Measurements from ENCODE around the gene ACO2. TPM values are rescaled to one million over a fixed set of nuclear protein-coding genes. Genes with fewer than 3 reads are reported as not detected.

Gene ACO2
- total RNA-seq, 2 experiments from 2014 or later, result 61.5 to 107 TPM

DNA sequence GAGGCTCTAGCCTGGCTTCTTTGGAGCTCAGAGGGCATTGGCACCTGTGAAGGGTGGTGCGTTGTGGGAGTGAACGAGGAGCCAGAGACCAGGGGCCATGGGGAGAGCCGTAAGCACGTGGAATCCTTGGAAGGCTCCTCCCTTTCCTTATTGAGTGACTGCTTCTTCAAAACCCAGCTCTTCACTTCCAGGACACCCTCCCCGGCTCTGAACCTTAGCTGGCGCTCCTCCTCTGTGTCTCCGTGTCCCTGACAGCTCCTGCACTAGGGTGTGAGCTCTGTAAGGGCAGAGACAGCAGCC lies 49.1 kb downstream of the ACO2 start:
- H3K9me3 ChIP-seq (ENCODE audit: low read length), result no peaks in the 10 kb centered on the region
- no peaks in the 10 kb centered on the region for H3K4me1 ChIP-seq (ENCODE audit: insufficient read depth, low read length, poor library complexity, severe bottlenecking)
- peak; percentile 47; the same call in 1 of the 2 replicates for TF ChIP-seq CTCF (conservative IDR thresholded peaks at IDR 0.05; ENCODE audit: low read length)
- no peak for TF ChIP-seq EZH2phosphoT487 (IDR thresholded peaks at IDR 0.05; ENCODE audit: borderline replicate concordance, low read depth, low read length)
- no peak for DNase-seq (ENCODE audit: low spot score)
- H3K4me2 ChIP-seq (ENCODE audit: low read length), result no peak overlapping the region
- POLR2A ChIA-PET, result no interaction called here
- no peak overlapping the region for H2AFZ ChIP-seq (ENCODE audit: low read length)
- intact Hi-C loops (cut with micrococcal nuclease; ENCODE audit: unreplicated experiment), result no loop called here
- CTCF ChIA-PET (ENCODE audit: unreplicated experiment), result interaction anchor here (0.8 kb wide), 1 partner anchor 114 kb away, joined by 5 read pairs; no protein-coding TSS in a partner anchor
- H3K36me3 ChIP-seq (ENCODE audit: insufficient read depth, low read length), result peaks cover 88% of the 10 kb centered on the region
- BruUV-seq (replicated peaks), result no TSS peak
- no peaks in the 10 kb centered on the region for H3K9me2 ChIP-seq (ENCODE audit: insufficient read depth, low read length)
- H3K79me2 ChIP-seq (ENCODE audit: insufficient read depth, low read depth, low read length), result no peaks in the 10 kb centered on the region
- H4K20me1 ChIP-seq (ENCODE audit: insufficient read depth, low read length), result no peaks in the 10 kb centered on the region
- no peak overlapping the region for H3K27ac ChIP-seq (ENCODE audit: low read depth, low read length, poor library complexity, severe bottlenecking)
- no peak overlapping the region for H3K4me3 ChIP-seq (ENCODE audit: low read depth, low read length, poor library complexity, severe bottlenecking)

DNA sequence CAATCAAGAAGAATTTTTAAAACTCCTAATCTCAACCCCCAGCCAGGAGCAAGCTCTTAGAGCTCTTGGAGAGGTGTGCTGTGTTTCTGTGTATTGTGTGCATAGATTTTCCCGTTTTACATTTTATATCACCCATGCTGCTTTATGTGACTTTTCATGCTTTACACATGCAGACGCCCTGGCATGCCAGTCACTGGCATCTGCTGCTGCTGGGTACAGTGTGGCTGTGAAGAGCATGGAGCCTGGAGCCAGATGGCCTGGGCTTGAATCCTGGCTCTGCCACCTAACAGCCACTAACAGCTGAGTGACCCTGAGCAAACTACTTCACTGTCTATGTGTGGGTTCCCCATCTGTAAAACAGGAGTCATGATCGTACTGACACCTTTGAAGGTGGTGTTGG lies 52.2 kb downstream of the ACO2 start:
- POLR2A ChIA-PET, result no interaction called here
- intact Hi-C loops (cut with micrococcal nuclease; ENCODE audit: unreplicated experiment), result no loop called here
- DNase-seq (ENCODE audit: low spot score), result no peak
- H3K4me2 ChIP-seq (ENCODE audit: low read length), result no peak overlapping the region
- BruUV-seq (replicated peaks), result TSS peak; percentile 16
- H3K79me2 ChIP-seq (ENCODE audit: insufficient read depth, low read depth, low read length), result no peaks in the 10 kb centered on the region
- CTCF ChIA-PET (ENCODE audit: unreplicated experiment), result no interaction called here
- no peak for TF ChIP-seq EZH2phosphoT487 (IDR thresholded peaks at IDR 0.05; ENCODE audit: borderline replicate concordance, low read depth, low read length)
- H3K4me1 ChIP-seq (ENCODE audit: insufficient read depth, low read length, poor library complexity, severe bottlenecking), result no peaks in the 10 kb centered on the region
- H2AFZ ChIP-seq (ENCODE audit: low read length), result no peak overlapping the region
- no peaks in the 10 kb centered on the region for H3K9me3 ChIP-seq (ENCODE audit: low read length)
- peaks cover 88% of the 10 kb centered on the region for H3K36me3 ChIP-seq (ENCODE audit: insufficient read depth, low read length)
- H4K20me1 ChIP-seq (ENCODE audit: insufficient read depth, low read length), result no peaks in the 10 kb centered on the region
- no peaks in the 10 kb centered on the region for H3K9me2 ChIP-seq (ENCODE audit: insufficient read depth, low read length)
- no peak overlapping the region for H3K27ac ChIP-seq (ENCODE audit: low read depth, low read length, poor library complexity, severe bottlenecking)
- H3K4me3 ChIP-seq (ENCODE audit: low read depth, low read length, poor library complexity, severe bottlenecking), result no peak overlapping the region

DNA sequence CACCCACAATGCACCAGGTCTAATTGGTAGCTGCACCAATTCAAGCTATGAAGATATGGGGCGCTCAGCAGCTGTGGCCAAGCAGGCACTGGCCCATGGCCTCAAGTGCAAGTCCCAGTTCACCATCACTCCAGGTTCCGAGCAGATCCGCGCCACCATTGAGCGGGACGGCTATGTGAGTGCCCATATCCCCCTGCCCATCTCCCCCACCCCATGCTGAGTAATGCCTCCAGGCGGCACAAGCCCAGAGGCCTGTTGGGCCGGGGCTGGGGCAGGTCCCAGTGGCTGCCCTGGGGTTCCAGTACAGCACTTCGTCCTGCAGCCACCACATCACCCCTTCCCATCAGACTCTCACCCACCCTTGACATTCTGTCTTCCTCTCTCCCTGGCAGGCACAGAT lies 53.9 kb downstream of the ACO2 start:
- no peaks in the 10 kb centered on the region for H3K4me1 ChIP-seq (ENCODE audit: insufficient read depth, low read length, poor library complexity, severe bottlenecking)
- BruUV-seq (replicated peaks), result no TSS peak
- no peaks in the 10 kb centered on the region for H3K9me2 ChIP-seq (ENCODE audit: insufficient read depth, low read length)
- peaks cover 88% of the 10 kb centered on the region for H3K36me3 ChIP-seq (ENCODE audit: insufficient read depth, low read length)
- no peak for TF ChIP-seq EZH2phosphoT487 (IDR thresholded peaks at IDR 0.05; ENCODE audit: borderline replicate concordance, low read depth, low read length)
- TF ChIP-seq CTCF (conservative IDR thresholded peaks at IDR 0.05; ENCODE audit: low read length), result no peak
- CTCF ChIA-PET (ENCODE audit: unreplicated experiment), result no interaction called here
- DNase-seq (ENCODE audit: low spot score), result no peak
- H2AFZ ChIP-seq (ENCODE audit: low read length), result no peak overlapping the region
- POLR2A ChIA-PET, result no interaction called here
- no peak overlapping the region for H3K4me3 ChIP-seq (ENCODE audit: low read depth, low read length, poor library complexity, severe bottlenecking)
- intact Hi-C loops (cut with micrococcal nuclease; ENCODE audit: unreplicated experiment), result no loop called here
- no peak overlapping the region for H3K27ac ChIP-seq (ENCODE audit: low read depth, low read length, poor library complexity, severe bottlenecking)
- no peaks in the 10 kb centered on the region for H3K9me3 ChIP-seq (ENCODE audit: low read length)
- no peaks in the 10 kb centered on the region for H4K20me1 ChIP-seq (ENCODE audit: insufficient read depth, low read length)
- H3K4me2 ChIP-seq (ENCODE audit: low read length), result no peak overlapping the region
- no peaks in the 10 kb centered on the region for H3K79me2 ChIP-seq (ENCODE audit: insufficient read depth, low read depth, low read length)

Data from OCI-LY7 (cell line).